Measurements from ENCODE around the gene SLC22A23.

SLC22A23 gene

GRCh38 chr6:3456898-3457709 lies at the start of gene SLC22A23:
Gene SLC22A23, minus strand, starts transcription at chr6:3457050. Its CDS starts 491 bp downstream, at chr6:3456559.
- DNase-seq, result peak; percentile 45

DNA sequence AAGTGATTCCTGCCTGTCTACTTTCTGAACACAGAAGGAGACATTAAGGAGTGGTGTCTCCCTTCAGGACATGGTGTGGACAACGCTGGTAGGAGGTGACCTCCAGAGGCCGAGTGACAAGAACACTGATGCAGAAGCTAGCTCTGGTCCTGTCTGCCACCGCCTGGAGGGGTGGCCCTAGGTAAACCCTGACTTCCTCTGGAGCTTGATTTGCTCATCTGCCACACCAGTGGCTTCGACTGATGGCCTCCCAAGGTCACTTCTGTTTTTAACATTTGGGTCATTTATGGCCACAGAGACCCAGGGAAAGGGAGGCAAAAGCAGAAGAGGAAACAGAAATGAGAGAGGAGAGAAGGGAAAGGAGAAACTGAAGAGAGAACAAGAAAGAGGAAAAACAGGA lies 49.4 kb upstream of the SLC22A23 start:
- DNase-seq, result no peak

DNA sequence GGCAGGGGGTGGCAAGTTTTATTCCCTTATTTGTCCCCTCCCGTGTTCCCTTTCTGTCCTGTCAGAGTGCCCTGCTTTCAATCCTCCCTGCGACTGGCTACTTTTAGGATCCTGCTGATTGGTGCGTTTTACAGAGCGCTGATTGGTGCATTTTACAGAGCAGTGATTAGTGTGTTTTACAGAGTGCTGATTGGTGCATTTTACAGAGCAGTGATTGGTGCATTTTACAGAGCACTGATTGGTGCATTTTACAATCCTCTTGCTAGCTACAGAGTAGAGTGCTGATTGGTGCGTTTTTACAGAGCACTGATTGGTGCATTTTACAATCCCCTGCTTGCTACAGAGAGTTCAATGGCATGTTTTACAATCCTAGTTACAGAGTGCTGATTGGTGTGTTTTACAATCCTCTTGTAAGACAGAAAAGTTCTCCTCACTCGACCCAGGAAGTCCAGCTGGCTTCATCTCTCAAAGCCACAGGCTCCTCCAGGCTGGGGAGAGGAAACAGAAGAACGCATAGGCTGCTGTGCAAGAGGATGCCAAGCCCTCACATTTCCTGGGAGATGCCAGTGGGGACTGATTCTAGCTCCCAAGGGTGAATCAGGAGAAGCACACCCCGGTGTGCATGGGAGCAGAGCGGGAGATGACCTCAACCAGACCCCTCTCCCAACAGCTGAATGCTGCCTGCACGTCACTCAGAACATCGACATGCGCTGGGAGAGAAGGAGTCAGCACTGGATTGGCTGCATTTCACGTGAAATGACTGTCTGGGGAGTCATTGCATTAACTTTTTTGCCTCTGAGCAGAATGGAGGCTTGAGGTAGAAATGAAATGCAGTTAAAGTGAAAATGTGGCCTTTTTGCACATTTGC lies 48.3 kb upstream of the SLC22A23 start:
- DNase-seq, result no peak

- DNase-seq, result no peak
Observed at GRCh38 chr6:3504354-3504753, 47.5 kb upstream of the SLC22A23 start.

- no peak for DNase-seq
Observed at GRCh38 chr6:3501826-3502500, 45.1 kb upstream of the SLC22A23 start.

DNA sequence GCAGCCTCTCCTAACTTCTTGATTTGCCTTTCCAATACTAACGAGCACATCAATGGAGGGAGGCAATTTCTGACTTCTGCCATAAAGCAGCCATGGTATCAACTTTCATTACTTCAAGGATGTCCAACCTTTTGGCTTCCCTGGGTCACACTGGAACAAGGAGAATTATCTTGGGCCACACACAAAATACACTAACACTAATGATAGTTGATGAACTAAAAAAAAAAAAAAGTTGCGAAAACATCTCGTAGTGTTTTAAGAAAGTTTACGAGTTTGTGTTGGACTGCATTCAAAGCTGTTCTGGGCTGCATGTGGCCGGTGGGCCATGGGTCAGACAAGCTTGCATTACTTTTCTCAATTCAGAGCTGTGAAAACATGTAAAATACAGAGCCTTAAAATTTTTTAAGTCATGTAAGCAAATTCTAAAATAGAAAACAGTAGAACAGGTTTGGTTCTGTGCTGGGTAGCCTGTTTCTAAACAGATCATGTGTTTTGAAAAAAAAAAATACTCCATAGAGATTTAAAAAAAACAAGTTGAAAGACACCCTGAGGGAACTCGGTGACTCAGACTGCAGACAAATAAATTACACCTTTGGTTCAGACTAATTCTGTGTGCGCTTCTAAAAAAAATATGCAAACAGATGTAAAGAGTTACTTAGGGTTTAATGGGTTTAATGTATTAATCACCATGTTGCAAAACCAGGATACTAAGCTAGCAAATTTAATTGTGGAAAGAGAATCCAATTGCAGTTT lies 43.6 kb upstream of the SLC22A23 start:
- peak; percentile 77 for DNase-seq

- DNase-seq, result no peak
Observed at GRCh38 chr6:3499603-3500002, 42.8 kb upstream of the SLC22A23 start.

DNA sequence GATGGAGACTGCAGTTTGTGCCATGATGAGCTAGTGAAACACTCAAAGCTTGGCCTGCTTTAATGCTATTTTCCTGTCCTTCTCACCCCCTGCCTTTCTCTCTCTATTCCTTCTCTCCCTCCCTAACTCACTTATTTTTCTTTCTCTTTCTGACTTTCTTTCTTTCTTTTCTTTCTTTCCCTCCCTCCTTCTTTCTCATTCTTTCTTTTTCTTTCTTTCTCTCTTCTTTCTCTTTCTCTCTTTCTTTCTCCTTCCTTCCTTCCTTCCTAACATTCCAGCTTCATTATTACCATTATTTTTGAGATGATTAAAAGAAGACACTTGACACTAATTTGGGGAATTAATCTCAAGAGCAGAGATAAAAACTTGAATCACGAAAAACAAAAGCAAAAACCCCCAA lies 39.5 kb upstream of the SLC22A23 start:
- DNase-seq, result no peak

DNA sequence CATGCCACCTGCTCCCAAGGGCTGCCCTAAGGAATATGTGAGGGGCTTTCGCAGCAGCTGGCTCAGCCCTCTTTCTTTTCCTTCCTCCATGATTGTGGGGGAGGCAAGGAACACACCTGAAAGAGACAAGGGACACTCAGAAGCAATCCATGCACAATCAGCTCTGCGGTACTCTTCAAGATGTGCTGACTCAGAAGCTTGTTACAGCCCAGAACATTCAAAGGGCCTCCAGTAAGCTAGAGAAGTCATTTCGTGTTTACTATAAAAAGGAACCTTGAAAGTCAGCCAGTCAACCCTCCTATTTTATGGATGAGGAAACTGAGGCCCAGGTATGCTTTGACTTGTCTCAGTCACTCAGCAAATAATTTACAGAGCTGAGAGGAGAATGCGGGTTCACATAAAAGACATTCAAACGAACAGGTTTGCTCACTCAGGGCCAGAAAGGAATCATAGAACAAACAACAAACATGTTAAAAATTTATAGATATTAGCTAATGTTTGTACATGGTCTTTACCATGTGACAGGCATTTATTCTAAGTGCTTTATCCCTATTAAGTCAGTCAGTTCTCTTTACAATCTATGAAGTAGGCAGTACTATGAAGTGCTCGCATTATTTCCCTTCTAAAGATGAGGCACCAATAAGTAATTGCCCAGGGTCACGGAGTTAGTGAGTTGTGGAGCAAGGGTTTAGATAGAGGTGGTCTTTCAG lies 37.7 kb upstream of the SLC22A23 start:
- DNase-seq, result no peak

DNA sequence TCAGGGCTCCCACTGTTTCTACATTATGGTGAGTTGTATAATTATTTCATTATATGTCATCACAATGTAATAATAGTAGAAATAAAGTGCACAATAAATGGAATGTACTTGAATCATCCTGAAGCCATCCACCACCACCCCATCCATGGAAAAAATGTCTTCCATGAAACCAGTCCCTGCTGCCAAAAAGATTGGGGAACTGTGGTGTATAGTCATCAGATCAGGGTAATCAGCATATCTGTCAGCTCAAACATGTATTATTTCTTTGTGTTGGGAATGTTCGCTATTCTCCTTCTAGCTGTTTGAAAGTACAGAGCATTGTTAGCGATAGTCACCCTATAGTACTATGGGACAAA lies 33.8 kb upstream of the SLC22A23 start:
- DNase-seq, result no peak

DNA sequence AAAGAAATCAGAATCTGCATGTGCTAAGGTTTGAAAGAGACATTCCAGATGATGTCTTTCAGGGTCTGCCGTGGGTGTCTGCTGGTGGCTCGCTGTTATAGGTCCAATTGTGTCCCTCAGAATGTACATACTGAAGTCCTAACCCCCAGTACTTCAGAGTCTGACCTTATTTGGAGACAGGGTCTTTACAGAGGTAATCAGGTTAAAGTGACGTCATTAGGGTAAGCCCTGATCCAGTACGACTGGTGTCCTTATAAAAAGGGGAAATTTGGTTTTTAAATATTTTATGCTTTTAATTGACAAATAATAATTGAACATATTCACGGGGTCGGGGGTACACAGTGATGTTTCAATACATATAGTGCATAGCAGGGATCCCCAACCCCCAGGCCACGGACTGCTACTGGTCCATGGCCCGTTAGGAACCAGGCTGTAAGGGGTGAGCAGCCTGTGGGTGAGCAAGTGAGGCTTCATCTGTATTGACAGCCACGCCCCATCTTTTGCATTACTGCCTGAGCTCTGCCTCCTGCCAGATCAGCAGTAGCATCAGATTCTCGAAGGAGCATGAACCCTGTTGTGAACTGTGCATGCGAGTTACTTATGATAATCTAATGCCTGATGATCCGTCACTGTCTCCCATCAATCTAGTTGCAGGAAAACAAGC lies 33.2 kb upstream of the SLC22A23 start:
- no peak for DNase-seq

DNA sequence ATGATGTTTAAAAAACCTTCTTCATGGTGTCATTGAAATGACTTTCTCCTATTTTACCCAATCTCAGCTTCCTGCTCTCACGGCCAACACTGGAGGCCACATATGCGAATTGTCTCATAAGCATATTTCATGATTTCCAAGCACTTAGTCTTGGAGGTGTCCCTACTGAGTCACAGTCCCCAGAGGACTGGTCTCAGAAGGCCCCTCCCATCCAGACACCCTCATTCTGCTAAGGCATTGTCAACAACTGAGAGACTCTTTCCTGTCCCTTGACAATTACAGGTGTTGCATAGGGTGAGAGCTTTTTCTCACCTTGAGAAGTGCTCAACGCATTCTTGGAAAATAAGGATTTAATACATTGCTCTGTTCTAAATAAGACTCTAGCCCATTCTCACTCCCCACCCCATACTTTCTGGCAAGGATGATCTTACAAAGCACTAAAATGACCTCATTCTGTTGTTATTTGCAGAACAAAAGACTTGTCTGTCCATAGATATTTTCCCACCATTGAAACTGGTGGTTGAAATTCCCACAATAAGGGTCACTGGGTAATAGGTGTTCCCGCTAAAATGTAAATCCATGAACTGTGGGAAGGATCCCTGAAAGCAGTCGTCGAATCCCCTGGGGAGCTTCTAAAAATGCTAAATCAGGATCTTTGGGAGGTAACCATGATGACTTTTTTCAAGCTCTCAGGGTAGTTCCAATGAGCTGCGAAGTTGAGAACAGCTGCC lies 32.3 kb upstream of the SLC22A23 start:
- no peak for DNase-seq

DNA sequence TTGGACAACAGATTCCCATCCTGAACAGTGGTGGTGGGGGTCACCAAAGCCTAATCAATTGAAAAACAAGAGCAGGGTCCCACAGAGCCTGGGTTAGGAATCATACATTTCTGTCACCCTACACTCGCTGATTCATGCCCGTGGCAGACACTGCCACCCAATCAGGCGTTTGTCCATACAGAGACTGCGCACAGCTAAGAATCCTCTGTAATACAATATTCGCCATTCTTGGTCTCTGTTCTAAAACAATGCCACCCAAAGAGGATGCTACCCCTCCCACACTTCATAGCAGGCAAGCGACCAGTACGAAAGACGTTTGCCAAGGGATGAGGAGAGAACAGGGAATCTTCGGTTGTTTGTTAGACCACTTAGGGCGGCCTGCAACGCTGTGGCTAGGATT lies 28.1 kb upstream of the SLC22A23 start:
- no peak for DNase-seq

- DNase-seq, result no peak
Observed at GRCh38 chr6:3484192-3484591, 27.3 kb upstream of the SLC22A23 start.

- DNase-seq, result no peak
Observed at GRCh38 chr6:3483675-3484074, 26.8 kb upstream of the SLC22A23 start.

DNA sequence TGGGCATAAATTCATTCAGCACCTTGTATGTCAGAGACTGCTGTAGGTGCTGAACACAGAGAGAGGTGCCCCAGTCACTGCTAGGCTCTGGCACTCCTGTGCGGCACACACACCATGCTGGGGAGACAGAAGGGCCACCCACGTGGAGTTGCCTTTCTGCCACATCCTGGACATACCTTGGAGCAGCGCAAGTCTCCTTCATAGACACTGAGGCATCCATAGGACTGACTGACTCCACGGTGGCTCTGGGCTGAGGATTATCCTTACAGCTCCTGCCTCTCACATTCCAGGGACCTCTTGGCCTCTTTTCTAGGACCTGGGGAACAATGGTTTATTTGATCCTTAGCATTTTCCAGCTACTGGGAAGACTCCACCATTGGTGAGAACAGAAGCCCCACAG lies 26.0 kb upstream of the SLC22A23 start:
- no peak for DNase-seq

- DNase-seq, result no peak
Observed at GRCh38 chr6:3481640-3482039, 24.8 kb upstream of the SLC22A23 start.

GRCh38 chr6:3480009-3480408 lies 23.2 kb upstream of the SLC22A23 start:
- no peak for DNase-seq

DNA sequence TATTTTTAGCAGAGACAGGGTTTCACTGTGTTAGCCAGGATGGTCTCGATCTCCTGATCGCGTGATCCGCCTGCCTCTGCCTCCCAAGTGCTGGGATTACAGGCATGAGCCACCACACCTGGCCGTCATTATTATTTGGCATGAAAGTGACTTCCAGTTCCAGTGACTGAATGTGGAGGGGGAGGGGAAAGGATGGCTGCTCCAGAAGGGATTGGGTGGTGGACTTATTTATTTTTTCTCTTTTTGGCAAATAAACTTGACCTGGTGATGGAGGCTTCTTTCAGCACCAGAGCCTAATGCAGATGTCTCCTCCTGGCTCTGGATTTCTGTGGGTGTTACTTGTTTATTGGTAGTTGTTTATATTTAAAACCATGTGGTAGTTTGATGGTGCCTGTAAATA lies 16.9 kb upstream of the SLC22A23 start:
- no peak for DNase-seq

DNA sequence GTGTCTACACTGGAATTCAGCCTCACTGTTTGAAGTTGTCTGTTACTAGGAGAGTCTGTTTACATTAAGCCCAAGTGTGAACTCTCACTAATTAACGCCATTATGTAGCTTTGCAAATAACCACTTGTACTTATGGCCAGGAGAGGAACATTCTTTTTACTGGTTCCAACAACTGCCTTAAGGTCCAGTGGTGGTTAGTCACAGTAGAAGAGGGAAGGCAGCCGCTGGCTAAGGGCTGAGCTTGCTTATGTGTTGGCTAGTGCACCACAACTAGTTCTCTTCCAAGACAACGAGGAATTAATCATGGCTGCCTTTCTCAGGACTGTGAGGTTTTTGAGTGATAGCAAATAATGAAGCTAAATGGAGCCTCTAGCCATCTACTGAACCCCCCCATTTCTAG lies 14.9 kb upstream of the SLC22A23 start:
- no peak for DNase-seq

GRCh38 chr6:3471286-3471685 lies 14.4 kb upstream of the SLC22A23 start:
- DNase-seq, result no peak

Data from NCI-H2171 treated with DMSO at 0.1 percent for 48 hours (cell line).